AG04449 (cell line): ENCODE measurements around the gene TAF1C.
A peak's percentile ranks its signal among the peaks of the same experiment; 100 is the strongest.

Experiments
- CTCF ChIA-PET: fragments of 350-600 bp; formaldehyde crosslinking; extraction: SDS; loops from one replicate; lab custom pipeline; 2021; ENCODE audit warnings: antibody characterized with exemption; lab: Yijun Ruan, JAX
- POLR2A ChIA-PET: fragments of 400-600, 350-600 bp; formaldehyde crosslinking; extraction: SDS; loops from one replicate; lab custom pipeline; 2020; ENCODE audit warnings: antibody characterized with exemption, inconsistent platforms; lab: Yijun Ruan, JAX
- DNase-seq: peaks from one replicate; pipeline ENCODE4 v3.0.0-alpha.2; 2010; ENCODE audit warnings: low read depth, low spot score
- H3K4me3 ChIP-seq: 2 replicates; pipeline ENCODE4 v1.5.1; 2011; ENCODE audit warnings: low read depth, mild to moderate bottlenecking, control low read depth, low read length
- TF ChIP-seq, protein P1 (sequence below): IDR thresholded peaks from one replicate; pipeline ENCODE4 v1.5.1; 2011; ENCODE audit warnings: mild to moderate bottlenecking, moderate library complexity, low read length, control low read depth, inconsistent platforms; ENCODE audit not compliant: insufficient read depth; ENCODE audit errors: missing control alignments

The TAF1C gene, protein sequence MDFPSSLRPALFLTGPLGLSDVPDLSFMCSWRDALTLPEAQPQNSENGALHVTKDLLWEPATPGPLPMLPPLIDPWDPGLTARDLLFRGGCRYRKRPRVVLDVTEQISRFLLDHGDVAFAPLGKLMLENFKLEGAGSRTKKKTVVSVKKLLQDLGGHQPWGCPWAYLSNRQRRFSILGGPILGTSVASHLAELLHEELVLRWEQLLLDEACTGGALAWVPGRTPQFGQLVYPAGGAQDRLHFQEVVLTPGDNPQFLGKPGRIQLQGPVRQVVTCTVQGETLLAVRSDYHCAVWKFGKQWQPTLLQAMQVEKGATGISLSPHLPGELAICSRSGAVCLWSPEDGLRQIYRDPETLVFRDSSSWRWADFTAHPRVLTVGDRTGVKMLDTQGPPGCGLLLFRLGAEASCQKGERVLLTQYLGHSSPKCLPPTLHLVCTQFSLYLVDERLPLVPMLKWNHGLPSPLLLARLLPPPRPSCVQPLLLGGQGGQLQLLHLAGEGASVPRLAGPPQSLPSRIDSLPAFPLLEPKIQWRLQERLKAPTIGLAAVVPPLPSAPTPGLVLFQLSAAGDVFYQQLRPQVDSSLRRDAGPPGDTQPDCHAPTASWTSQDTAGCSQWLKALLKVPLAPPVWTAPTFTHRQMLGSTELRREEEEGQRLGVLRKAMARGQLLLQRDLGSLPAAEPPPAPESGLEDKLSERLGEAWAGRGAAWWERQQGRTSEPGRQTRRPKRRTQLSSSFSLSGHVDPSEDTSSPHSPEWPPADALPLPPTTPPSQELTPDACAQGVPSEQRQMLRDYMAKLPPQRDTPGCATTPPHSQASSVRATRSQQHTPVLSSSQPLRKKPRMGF

DNA sequence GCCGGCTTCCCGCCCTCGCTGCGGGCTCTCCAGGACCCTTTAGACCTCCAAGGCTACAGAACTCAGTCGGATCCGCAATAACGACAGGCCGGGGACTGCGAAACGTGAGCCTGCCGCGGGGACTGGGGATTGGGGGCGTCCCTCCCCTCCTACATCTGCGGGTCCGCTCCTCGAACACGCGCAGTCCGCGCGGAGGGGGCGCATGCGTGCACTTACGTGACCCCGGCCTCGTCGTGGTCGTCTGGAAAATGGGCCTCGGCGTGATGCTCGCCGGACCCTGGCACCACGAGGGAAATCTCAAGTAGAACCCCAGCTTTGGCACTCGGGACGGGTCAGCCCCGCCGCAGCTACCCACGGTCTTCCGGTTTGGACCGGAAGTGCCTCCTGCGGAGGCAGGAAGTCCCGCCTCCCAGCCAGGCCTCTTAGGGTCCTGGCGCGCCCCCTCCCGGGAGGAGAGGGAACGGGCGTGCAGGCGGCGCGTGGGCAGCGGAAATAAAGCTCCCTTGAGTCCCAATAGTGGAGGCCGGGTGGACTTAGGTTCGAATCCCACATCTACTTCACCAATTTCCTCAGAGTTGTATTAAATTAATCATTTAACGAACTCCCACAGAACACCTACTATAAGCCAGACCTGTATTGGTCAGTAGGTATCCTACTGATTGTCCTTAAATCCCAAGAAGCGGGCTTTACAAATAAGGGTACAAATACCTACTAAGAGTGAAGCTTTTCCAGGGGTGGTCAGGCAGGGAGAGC is at the start of gene TAF1C:
TSS of gene TAF1C (minus strand) at position 373 of the 753 bp plus-strand sequence. CDS start 2,069 bp downstream, outside the sequence.
- H3K4me3 ChIP-seq: peak within 1 kb of the TSS; percentile 89
- POLR2A ChIA-PET: interaction anchor here (0.7 to 1.2 kb wide), 2 partner anchors 10 kb away, joined by 5 to 10 read pairs; no protein-coding TSS in a partner anchor
- CTCF ChIA-PET: interaction anchor here (0.5 to 6.4 kb wide), 57 partner anchors 10 to 429 kb away, joined by 3 to 116 read pairs (median 4); partner anchors contain the start of genes DNAAF1, HSDL1 and MBTPS1
- TF ChIP-seq, protein P1, sequence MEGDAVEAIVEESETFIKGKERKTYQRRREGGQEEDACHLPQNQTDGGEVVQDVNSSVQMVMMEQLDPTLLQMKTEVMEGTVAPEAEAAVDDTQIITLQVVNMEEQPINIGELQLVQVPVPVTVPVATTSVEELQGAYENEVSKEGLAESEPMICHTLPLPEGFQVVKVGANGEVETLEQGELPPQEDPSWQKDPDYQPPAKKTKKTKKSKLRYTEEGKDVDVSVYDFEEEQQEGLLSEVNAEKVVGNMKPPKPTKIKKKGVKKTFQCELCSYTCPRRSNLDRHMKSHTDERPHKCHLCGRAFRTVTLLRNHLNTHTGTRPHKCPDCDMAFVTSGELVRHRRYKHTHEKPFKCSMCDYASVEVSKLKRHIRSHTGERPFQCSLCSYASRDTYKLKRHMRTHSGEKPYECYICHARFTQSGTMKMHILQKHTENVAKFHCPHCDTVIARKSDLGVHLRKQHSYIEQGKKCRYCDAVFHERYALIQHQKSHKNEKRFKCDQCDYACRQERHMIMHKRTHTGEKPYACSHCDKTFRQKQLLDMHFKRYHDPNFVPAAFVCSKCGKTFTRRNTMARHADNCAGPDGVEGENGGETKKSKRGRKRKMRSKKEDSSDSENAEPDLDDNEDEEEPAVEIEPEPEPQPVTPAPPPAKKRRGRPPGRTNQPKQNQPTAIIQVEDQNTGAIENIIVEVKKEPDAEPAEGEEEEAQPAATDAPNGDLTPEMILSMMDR: peak; percentile 99
- DNase-seq: peak; percentile 68

DNA sequence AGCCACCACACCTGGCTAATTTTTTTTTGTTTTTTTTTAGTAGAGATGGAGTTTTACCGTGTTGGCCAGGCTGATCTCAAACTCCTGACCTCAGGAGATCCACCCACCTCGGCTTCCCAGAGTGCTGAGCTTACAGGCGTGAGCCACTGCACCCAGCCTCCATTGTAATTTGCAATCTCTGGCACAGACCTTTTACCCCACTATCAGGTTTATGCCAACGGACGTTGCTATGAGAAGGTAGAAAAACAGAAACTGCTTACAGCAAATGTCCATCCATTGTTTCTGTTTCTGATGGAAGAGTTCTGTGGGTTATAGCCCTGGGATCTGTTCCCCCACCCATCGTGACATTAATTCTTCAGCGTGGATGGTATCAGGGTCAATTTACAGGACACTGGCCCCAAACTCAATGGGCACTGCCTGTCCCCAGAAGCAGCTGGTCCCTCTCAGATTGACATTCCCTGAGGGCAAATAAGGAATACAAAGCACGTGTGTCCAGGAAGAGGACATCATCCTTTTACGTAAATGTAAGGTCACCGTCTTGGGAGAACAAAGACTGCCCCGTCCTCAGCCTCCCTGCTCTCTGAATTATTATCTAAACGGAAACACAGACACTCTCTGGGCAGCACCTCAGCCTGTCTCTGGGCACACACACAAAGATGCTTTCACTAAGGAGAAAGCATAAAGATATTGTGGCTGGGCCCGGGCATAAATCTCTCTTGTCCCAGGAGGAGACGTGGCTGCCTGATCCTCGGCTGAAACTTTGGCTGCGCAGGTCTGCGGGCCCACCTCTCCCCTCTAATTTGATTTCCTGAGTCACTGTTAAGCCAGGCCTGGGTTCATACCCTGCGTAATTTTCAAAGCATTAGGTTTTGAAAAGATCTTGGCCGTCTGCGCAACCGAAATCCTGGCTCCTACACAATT is 47.7 kb upstream of the TAF1C start:
- TF ChIP-seq, protein P1: no peak
- ChIA-PET POLR2A (no interaction called here), CTCF (interaction anchor here (1.0 kb wide), 1 partner anchor 43 kb away, joined by 3 read pairs; no protein-coding TSS in a partner anchor)
- H3K4me3 ChIP-seq: no peak overlapping the region
- no peak for DNase-seq

DNA sequence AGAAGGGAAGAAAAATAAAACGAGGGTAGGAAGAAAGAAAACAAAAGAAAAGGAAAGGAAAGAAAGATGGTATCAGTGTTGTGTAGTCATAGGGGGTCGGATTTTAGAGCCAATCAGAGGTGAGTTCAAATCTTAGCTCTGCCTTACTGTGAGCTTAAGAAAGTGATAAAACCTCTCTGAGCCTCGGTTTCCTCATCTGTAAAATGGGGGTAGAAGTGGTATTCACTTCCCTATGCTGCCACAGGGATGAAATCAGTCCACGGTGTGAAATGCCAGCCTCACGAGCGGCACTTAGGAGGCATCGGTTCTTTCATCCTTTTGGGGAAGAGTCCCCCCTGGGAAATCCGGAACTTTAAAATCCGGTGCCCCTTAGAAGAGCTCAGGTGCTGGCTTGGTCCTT is 46.9 kb upstream of the TAF1C start:
- H3K4me3 ChIP-seq: no peak overlapping the region
- POLR2A ChIA-PET: no interaction called here
- no peak for DNase-seq
- CTCF ChIA-PET: interaction anchor here (1.0 kb wide), 1 partner anchor 43 kb away, joined by 3 read pairs; no protein-coding TSS in a partner anchor
- TF ChIP-seq, protein P1: no peak

DNA sequence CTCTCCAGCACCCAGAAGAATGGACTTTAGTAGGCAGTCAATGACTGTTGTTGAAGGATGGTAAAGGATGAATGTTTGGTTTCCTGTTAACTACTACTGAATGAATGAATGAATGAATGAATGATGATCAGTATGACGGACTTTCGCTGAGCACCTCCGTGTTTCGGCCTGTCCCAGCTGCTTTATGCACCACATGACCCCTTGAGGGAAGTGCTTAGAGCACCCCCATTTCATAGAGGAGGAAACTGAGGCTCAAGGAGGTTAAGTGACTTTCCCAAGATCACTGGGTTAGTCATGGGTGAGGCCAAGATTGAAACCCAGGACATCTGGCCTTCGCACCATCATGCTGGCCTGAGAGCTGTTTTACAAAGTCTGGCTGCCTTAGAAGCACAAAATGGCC is 46.1 kb upstream of the TAF1C start:
- ChIA-PET POLR2A (no interaction called here), CTCF (no interaction called here)
- no peak for DNase-seq
- H3K4me3 ChIP-seq: no peak overlapping the region
- TF ChIP-seq, protein P1: no peak

DNA sequence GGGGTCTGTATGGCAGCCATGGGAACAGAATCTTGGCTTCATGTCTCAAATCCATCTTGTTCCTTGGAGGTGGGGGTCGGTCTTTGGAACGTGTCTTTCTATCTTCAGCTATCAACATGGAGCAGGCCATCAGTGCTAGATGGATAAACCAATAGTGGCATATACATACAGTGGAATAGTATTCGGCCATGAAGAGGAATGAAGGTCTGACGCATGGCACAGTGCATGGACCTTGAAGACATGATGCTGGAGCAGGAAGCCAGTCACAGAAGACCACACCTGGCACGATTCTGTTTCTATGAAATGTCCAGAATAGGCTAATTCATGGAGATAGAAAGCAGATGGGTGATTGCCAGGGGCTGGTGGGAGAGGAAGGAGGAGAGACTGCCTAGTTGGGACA is 45.2 kb upstream of the TAF1C start:
- POLR2A ChIA-PET: no interaction called here
- H3K4me3 ChIP-seq: no peak overlapping the region
- TF ChIP-seq, protein P1: no peak
- CTCF ChIA-PET: no interaction called here
- no peak for DNase-seq
